ENCODE results near the gene FXYD1.

GRCh38 chr19:35144600-35145436 is 6.2 kb downstream of the FXYD1 start:
- TF ChIP-seq, protein P1, sequence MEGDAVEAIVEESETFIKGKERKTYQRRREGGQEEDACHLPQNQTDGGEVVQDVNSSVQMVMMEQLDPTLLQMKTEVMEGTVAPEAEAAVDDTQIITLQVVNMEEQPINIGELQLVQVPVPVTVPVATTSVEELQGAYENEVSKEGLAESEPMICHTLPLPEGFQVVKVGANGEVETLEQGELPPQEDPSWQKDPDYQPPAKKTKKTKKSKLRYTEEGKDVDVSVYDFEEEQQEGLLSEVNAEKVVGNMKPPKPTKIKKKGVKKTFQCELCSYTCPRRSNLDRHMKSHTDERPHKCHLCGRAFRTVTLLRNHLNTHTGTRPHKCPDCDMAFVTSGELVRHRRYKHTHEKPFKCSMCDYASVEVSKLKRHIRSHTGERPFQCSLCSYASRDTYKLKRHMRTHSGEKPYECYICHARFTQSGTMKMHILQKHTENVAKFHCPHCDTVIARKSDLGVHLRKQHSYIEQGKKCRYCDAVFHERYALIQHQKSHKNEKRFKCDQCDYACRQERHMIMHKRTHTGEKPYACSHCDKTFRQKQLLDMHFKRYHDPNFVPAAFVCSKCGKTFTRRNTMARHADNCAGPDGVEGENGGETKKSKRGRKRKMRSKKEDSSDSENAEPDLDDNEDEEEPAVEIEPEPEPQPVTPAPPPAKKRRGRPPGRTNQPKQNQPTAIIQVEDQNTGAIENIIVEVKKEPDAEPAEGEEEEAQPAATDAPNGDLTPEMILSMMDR (IDR thresholded peaks at IDR 0.05 in 4 of 5, conservative IDR thresholded peaks at IDR 0.05 in 1 of 5): no peak
- no peak for TF ChIP-seq POLR2A (IDR thresholded peaks at IDR 0.05)

Data from gastrocnemius medialis (tissue), 4 donors.